Neural cell (in vitro differentiated cells): ENCODE data around the gene LARGE1.

ENCODE experiments used
- POLR2AphosphoS5 ChIP-seq: IDR thresholded peaks from 2 replicates; pipeline ENCODE4 v1.6.1; 2012
- RAD21 ChIP-seq: fragments of 450-650 bp; conservative IDR thresholded peaks from 2 replicates; pipeline ENCODE4 v1.6.1; 2014; ENCODE audit warnings: antibody characterized with exemption, mild to moderate bottlenecking, moderate library complexity
- REST ChIP-seq: IDR thresholded peaks from 2 replicates; pipeline ENCODE4 v1.6.1; 2012; ENCODE audit warnings: borderline replicate concordance
- SMC3 ChIP-seq: fragments of 450-650 bp; conservative IDR thresholded peaks from 2 replicates; pipeline ENCODE4 v1.6.1; 2014; ENCODE audit warnings: antibody characterized with exemption, mild to moderate bottlenecking, moderate library complexity; ENCODE audit not compliant: poor library complexity
- TF ChIP-seq, protein P1 (sequence below): fragments of 450-650 bp; IDR thresholded peaks from 2 replicates; pipeline ENCODE4 v1.5.1; 2014; ENCODE audit warnings: antibody characterized with exemption, mild to moderate bottlenecking, moderate library complexity; ENCODE audit not compliant: poor library complexity, severe bottlenecking

GRCh38 chr22:33666961-33667619, 253.2 kb downstream of the LARGE1 start:
- TF ChIP-seq, protein P1, sequence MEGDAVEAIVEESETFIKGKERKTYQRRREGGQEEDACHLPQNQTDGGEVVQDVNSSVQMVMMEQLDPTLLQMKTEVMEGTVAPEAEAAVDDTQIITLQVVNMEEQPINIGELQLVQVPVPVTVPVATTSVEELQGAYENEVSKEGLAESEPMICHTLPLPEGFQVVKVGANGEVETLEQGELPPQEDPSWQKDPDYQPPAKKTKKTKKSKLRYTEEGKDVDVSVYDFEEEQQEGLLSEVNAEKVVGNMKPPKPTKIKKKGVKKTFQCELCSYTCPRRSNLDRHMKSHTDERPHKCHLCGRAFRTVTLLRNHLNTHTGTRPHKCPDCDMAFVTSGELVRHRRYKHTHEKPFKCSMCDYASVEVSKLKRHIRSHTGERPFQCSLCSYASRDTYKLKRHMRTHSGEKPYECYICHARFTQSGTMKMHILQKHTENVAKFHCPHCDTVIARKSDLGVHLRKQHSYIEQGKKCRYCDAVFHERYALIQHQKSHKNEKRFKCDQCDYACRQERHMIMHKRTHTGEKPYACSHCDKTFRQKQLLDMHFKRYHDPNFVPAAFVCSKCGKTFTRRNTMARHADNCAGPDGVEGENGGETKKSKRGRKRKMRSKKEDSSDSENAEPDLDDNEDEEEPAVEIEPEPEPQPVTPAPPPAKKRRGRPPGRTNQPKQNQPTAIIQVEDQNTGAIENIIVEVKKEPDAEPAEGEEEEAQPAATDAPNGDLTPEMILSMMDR: no peak
- TF ChIP-seq SMC3 (no peak), REST (no peak), RAD21 (no peak), POLR2AphosphoS5 (no peak)
